ENCODE data around the gene SH3RF2. TPM values are rescaled to one million over a fixed set of nuclear protein-coding genes. Genes with fewer than 3 reads are reported as not detected.

Gene SH3RF2
- total and polyA plus RNA-seq, 2 donors (not counting 3 experiments of a cell fraction or from before 2014, with no cell fraction given), result 0.54 to 0.84 TPM

DNA sequence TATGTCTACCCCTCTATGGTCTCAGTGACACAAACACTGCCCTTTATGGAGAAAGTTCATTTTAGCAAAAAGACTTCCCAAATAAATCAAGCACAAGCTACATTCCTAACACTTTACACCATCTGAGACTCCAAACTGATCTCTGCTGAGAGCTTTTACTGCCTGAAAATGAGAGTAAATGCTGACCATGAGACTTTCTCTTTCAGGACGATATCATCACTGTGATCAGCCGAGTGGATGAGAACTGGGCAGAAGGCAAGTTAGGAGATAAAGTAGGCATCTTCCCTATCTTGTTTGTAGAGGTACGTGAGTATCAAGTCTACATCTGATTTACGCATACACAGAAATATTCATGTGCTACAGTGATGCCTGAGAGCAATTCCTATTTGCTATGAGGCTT is 67.5 kb downstream of the SH3RF2 start:
- CTCF ChIA-PET, result interaction anchor here (1.1 kb wide), 1 partner anchor 15 kb away, joined by 3 read pairs; no protein-coding TSS in a partner anchor
- TF ChIP-seq POLR2AphosphoS5 (IDR thresholded peaks at IDR 0.05; ENCODE audit: insufficient read depth, low read depth, low read length) (no peak), POLR2A (IDR thresholded peaks at IDR 0.05; ENCODE audit: low read depth, low read length) (no peak), EZH2 (IDR thresholded peaks at IDR 0.05; ENCODE audit: borderline replicate concordance, low read depth, low read length, severe bottlenecking) (no peak), GATA2 (IDR thresholded peaks at IDR 0.05; ENCODE audit: insufficient read depth, insufficient read length, low read depth, low read length) (no peak), MYC (IDR thresholded peaks at IDR 0.05; ENCODE audit: low read depth, low read length) (no peak), JUN (IDR thresholded peaks at IDR 0.05; ENCODE audit: borderline replicate concordance, insufficient read depth, insufficient read length, low read depth) (no peak), CTCF (IDR thresholded peaks at IDR 0.05; ENCODE audit: extremely low read depth in 1 of 2, insufficient read depth in 1 of 2, low read depth in 1 of 2, low read length in 2 of 2) (no peak), FOS (IDR thresholded peaks at IDR 0.05; ENCODE audit: borderline replicate concordance, insufficient read depth, low read length) (no peak)
- TF ChIP-seq, protein P1, sequence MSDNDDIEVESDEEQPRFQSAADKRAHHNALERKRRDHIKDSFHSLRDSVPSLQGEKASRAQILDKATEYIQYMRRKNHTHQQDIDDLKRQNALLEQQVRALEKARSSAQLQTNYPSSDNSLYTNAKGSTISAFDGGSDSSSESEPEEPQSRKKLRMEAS (IDR thresholded peaks at IDR 0.05; ENCODE audit: insufficient read depth, insufficient read length), result no peak
- Histone ChIP-seq H3K9me1 (replicated peaks; ENCODE audit: control insufficient read depth, extremely low read depth, insufficient read depth, low read length) (no peaks in the 10 kb centered on the region), H3K27ac (ENCODE audit: insufficient read depth, low read depth, low read length) (no peak overlapping the region), H3K79me2 (ENCODE audit: control insufficient read depth, insufficient read depth, low read length) (no peaks in the 10 kb centered on the region), H3K9me3 (replicated peaks; ENCODE audit: control insufficient read depth, insufficient read depth, low read length) (no peaks in the 10 kb centered on the region), H3K9ac (replicated peaks; ENCODE audit: extremely low read depth, insufficient read depth, low read length) (no peak overlapping the region), H3K4me3 (replicated peaks in 1 of 3; ENCODE audit: insufficient read depth in 1 of 3, low read depth in 1 of 3, low read length in 3 of 3) (no peak overlapping the region), H3K4me1 (ENCODE audit: control insufficient read depth, extremely low read depth, insufficient read depth, low read length) (no peaks in the 10 kb centered on the region), H3K36me3 (ENCODE audit: control insufficient read depth in 2 of 2, extremely low read depth in 1 of 2, insufficient read depth in 2 of 2, low read length in 2 of 2) (no peaks in the 10 kb centered on the region), H3K4me2 (ENCODE audit: insufficient read depth, low read length) (no peak overlapping the region), H3K27me3 (ENCODE audit: control insufficient read depth in 2 of 2, insufficient read depth in 2 of 2, low read length in 2 of 2) (no peaks in the 10 kb centered on the region), H4K20me1 (replicated peaks; ENCODE audit: control insufficient read depth, extremely low read depth, insufficient read depth, low read length) (no peaks in the 10 kb centered on the region), H2AFZ (ENCODE audit: low read depth, low read length) (no peak overlapping the region)
- no peak for FAIRE-seq
- no TSS peak for BruUV-seq (replicated peaks)
- POLR2A ChIA-PET, result no interaction called here
- dilution Hi-C loops (cut with MboI; ENCODE audit: extremely low pct_ligation_motif_present, low sequenced_read_pairs) (no loop called here), intact Hi-C loops (cut with micrococcal nuclease) (no loop called here)
- DNase-seq (ENCODE audit: low read depth, low spot score), result no peak
